Stimulated activated CD4-positive, alpha-beta T cell treated with anti-CD3 and anti-CD28 coated beads, Interleukin-4, amount 100 ng/mL, for 48 hours (primary cell): ENCODE data around the gene SHC2.
"Not testable (repeated sequence)": the region's sequence is repeated elsewhere in the genome, so short reads cannot be mapped to it uniquely, and the experiment has no call there.

Experiments
- DNase-seq, 2 donors: peaks; one replicate each; pipeline ENCODE4 v3.0.0-alpha.2; 2020; ENCODE audit warnings: low read depth in 2 of 2

SHC2 gene

DNA sequence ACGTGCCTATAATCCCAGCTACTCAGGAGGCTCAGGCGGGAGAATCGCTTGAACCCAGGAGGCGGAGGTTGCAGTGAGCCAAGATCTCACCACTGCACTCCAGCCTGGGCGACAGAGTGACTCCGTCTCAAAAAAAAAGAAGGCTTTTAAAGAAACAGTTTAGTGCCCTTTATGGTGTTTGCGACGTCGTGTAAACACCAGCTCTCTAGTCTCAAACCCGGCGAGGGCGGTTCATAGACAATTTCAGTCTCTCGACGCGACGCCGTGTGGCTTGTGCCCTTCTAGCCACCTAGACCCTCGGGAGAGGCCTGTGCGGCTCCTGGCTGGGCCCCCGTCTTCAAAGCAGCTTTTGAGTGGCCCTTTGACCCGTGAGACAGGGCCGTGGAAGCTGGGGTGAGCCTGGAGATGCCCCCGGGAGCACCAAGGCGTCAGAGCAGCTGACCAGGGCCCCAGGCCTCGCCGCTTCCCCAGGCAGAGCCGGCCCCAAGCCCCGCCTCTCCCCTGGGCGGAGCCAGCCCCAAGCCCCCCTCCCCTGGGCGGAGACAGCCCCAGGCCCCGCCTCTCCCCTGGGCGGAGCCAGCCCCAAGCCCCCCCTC lies 30.4 kb upstream of the SHC2 start:
- DNase-seq, result no peak

GRCh38 chr19:489418-490196 lies 28.8 kb upstream of the SHC2 start:
- DNase-seq, result no peak

- peak; percentile 90 to 91 for DNase-seq
These were observed 27.9 kb upstream of the SHC2 start for GRCh38 chr19:488505-489417.

DNA sequence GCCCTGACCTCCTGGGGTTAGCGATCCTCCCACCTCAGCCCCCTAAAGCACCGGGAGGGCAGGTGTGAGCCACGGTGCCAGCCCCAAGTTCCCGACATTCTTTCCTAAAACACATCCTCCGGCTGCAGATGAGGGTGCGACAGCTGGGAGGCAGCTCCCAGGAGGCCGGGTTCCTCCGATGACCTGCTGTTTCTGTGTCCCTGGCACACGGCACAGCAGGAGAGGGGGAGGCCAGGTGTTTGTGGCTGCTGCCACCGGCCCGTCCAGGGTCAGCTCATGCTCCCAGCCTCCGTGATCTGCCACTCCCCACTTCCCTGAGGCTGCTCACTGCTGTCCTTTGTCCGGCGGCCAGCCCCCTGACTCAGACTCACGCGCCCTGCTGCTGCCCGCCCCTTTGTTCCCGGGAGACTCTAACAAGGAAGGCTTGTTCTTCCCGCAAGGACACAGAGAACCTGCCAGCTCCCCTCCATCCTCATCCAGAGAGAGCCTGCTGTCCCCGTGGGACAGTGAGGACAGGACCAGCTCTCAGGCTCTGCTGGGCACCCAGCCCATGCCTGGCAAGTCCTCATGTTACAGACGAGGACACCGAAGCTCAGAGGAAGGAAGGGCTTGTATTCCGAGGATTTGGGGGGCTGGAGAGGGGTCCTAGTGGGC lies 24.9 kb upstream of the SHC2 start:
- no peak for DNase-seq

GRCh38 chr19:485077-485476 lies 24.2 kb upstream of the SHC2 start:
- no peak for DNase-seq

DNA sequence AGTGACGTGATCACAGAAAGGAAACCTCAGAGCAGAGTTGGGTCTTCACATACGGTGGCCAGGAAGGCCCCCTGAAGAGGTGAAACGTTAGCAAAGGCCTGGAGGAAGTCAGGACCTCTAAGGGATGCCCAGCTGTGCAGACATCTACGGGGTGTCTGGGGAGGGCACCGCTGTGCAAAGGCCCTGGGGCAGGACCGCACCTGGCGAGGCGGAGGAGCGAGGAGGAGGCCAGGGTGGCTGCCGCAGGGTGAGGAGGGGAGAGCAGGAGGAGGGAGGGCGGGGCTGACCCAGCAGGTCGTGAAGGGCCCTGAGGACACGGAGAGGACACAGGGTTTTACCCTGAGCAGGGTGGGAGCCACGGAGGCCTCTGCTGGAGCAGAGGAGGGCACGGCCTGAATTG lies 23.7 kb upstream of the SHC2 start:
- DNase-seq, result no peak

DNA sequence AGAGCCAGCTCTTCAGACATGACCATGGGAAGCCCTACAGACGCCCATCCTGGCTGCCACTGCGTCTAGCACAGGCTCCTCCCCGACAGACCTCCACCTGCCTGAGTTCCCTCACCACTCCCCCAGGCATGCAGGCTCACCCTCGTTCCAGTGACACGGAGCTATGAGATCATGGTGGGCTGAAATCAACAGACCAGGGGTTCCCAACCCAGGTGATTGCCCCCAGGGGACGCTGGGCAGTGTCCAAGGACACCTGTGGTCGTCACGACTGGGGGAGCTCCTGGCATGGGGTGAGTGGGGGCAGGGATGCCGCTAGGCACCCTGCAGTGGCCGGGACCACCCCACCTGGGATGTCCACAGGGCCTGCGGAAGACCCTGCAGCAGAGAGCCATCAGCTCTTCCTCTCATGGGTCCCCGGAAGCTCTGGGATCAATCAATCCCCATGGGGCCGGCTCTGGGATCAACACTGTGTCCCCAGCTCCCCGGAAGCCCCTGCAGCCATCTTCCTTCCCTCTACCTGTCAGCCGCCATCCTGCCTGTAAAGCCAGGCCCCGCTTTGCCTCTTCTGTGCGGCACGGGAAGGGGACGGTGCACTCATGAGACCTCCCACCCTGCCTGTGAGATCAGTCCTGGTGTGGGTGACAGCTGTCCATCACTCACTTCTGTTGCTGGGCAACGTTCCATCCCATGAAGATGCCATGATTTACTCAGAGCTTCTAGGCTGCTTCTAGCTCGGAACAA lies 22.7 kb upstream of the SHC2 start:
- DNase-seq, result no peak

- no peak for DNase-seq
These were observed 21.6 kb upstream of the SHC2 start for GRCh38 chr19:482186-483041.

DNA sequence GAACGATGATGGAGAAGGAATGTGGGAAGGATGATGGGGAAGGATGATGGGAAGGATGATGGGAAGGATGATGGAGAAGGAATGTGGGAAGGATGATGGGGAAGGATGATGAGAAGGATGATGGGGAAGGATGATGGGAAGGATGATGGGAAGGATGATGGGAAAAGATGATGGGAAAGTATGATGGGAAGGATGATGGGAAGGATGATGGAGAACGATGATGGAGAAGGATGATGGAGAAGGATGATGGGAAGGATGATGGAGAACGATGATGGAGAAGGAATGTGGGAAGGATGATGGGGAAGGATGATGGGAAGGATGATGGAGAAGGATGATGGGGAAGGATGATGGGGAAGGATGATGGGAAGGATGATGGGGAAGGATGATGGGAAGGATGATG lies 20.3 kb upstream of the SHC2 start:
- DNase-seq, result not testable (repeated sequence)

DNA sequence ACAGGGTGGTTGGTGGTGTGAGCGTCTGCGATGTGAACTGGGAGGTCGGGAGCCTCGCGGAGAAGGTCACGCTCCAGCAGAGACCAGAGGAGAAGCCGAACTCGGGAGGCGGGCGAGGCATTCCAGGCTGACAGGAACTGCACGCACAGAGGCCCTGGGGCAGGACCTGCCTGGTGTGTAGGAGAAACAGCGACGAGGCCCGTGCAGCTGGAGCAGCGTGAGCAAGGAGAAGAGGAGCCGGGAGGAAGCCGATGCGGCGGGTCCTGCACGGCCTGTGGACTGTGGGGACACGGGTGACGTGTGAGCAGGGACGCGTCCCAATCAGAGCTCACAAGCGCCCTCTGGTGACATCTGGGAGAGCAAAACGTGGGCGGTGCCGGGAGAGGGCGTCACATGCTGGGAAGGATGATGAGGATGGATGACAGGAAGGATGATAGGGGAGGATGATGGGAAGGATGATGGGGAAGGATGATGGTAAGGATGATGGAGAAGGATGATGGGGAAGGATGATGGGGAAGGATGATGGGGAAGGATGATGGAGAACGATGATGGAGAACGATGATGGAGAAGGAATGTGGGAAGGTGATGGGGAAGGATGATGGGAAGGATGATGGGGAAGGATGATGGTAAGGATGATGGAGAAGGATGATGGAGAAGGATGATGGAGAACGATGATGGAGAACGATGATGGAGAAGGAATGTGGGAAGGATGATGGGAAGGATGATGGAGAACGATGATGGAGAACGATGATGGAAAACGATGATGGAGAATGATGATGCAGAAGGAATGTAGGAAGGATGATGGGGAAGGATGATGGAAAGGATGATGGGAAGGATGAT lies 19.4 kb upstream of the SHC2 start:
- peak in 1 of 2 donors; percentile 46 for DNase-seq

- DNase-seq, result no peak
These were observed 18.1 kb upstream of the SHC2 start for GRCh38 chr19:478976-479375.

GRCh38 chr19:478236-478903 lies 17.5 kb upstream of the SHC2 start:
- no peak for DNase-seq

GRCh38 chr19:475360-475759 lies 14.5 kb upstream of the SHC2 start:
- DNase-seq, result no peak

GRCh38 chr19:474126-475078 lies 13.6 kb upstream of the SHC2 start:
- no peak for DNase-seq

- no peak for DNase-seq
These were observed 11.4 kb upstream of the SHC2 start for GRCh38 chr19:472005-472858.

GRCh38 chr19:470701-471100 lies 9.9 kb upstream of the SHC2 start:
- no peak for DNase-seq

DNA sequence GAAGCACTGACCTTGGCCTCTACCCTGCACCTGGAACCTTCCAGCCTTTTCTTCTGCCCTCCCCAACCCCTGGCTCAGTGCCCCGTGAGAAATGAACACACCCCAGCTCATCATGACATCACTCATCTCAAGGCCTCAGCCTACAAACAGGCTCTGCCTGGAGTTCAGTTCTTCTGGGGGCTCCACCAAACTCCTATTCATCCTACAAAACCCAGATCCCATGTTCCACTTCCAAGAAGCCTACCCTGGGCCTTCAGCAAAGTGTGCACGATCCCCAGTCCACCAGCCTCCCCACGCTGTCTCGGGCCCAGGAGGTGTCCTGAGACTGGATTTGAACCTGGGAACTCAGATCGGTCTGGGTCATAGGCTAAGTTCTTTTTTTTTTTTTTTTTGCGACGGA lies 9.0 kb upstream of the SHC2 start:
- no peak for DNase-seq
